Measurements from ENCODE around the gene DTNA.

Gene DTNA

DNA sequence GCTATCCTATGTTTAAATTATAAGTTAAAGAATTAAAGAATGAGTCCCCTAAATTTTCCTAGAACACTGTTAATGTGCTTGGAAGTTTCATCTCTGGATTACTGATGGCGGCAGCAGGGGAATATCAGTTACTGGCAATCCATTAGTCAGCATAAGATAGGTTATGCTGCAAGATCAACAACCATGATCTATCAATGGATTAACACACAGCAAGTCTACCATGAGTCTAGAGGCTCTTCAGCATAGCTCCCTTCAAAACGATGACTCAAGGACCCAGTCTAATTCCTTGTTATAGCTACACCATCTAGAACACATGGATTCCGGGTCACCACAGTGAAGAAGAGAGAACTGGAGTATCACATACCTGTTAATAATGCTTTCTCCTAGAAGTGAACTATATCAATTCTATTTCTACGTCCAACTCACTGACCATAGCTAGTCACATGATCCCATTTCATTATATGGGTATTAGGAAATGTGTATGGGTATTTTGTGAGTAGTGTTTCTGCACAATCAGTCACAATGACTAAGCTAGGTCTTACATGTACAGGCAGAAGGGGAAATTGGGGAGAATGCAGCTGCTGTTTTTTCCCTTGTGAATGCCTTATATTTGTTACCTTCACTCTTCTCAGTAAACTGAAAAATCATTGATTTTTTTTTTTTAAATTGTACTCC, 222.8 kb downstream of the DTNA start:
- Histone ChIP-seq H3K27me3 (replicated peaks; ENCODE audit: insufficient read depth, low read length) (no peaks in the 10 kb centered on the region), H3K4me2 (ENCODE audit: low read depth, low read length) (no peak overlapping the region), H3K36me3 (replicated peaks; ENCODE audit: insufficient read depth, low read length) (no peaks in the 10 kb centered on the region), H3K79me2 (ENCODE audit: low read length) (no peaks in the 10 kb centered on the region), H2AFZ (ENCODE audit: low read length) (no peak overlapping the region), H3F3A (ENCODE audit: insufficient read depth, low read length) (no peaks in the 10 kb centered on the region), H3K9me2 (replicated peaks; ENCODE audit: insufficient read depth, low read length) (no peaks in the 10 kb centered on the region), H3K4me3 (ENCODE audit: low read length) (no peak overlapping the region), H3K9ac (ENCODE audit: low read length) (no peak overlapping the region), H3K4me1 (ENCODE audit: low read length) (no peaks in the 10 kb centered on the region), H3K9me3 (replicated peaks; ENCODE audit: insufficient read depth, low read length) (no peaks in the 10 kb centered on the region), H4K20me1 (ENCODE audit: insufficient read depth, low read length) (no peaks in the 10 kb centered on the region), H3K27ac (ENCODE audit: low read length) (no peak overlapping the region)
- DNase-seq: no peak
- TF ChIP-seq, protein P1, sequence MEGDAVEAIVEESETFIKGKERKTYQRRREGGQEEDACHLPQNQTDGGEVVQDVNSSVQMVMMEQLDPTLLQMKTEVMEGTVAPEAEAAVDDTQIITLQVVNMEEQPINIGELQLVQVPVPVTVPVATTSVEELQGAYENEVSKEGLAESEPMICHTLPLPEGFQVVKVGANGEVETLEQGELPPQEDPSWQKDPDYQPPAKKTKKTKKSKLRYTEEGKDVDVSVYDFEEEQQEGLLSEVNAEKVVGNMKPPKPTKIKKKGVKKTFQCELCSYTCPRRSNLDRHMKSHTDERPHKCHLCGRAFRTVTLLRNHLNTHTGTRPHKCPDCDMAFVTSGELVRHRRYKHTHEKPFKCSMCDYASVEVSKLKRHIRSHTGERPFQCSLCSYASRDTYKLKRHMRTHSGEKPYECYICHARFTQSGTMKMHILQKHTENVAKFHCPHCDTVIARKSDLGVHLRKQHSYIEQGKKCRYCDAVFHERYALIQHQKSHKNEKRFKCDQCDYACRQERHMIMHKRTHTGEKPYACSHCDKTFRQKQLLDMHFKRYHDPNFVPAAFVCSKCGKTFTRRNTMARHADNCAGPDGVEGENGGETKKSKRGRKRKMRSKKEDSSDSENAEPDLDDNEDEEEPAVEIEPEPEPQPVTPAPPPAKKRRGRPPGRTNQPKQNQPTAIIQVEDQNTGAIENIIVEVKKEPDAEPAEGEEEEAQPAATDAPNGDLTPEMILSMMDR (IDR thresholded peaks at IDR 0.05; ENCODE audit: low read length): no peak
- no peak for TF ChIP-seq EZH2 (optimal IDR thresholded peaks at IDR 0.05; ENCODE audit: low read depth, low read length)
- TF ChIP-seq EZH2phosphoT487 (IDR thresholded peaks at IDR 0.05; ENCODE audit: low read length): no peak

DNA sequence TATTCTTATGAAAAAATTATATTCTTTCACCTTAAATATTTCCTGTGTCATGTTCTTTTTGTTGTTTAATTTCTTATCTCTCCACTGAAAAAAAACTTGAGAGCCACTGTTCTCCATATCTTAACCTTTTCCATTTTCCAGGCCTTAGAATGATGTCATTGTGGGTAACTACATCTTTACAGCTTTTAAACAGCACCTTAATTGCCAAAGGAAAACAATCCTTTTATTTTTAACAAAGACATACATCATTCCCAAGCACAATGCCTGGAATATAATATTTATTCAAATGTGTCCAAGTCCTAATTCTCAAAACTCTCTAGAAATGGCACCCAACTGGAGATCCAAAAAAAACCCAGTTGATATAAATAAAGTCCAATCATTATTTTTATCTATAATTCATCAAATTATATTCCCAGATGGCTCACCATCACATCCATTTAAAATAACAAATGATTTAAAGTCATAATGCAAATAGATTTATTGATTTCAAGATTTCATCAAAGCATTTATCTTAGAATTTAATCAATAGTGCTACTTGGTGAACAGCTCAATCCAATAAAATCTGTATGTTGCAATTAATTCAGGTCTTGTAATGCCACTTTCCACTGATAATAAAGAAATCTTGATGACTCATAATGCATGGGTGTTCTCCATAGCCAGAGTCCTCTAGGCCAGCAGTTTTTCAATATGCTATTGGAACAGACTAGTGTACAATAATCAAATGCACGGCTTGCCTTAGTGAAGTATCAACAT, 224.0 kb downstream of the DTNA start:
- DNase-seq: no peak
- Histone ChIP-seq H3K4me3 (ENCODE audit: low read length) (no peak overlapping the region), H3K9me2 (replicated peaks; ENCODE audit: insufficient read depth, low read length) (no peaks in the 10 kb centered on the region), H3K27ac (ENCODE audit: low read length) (no peak overlapping the region), H3K4me2 (ENCODE audit: low read depth, low read length) (no peak overlapping the region), H3K9me3 (replicated peaks; ENCODE audit: insufficient read depth, low read length) (no peaks in the 10 kb centered on the region), H3K9ac (ENCODE audit: low read length) (no peak overlapping the region), H3K79me2 (ENCODE audit: low read length) (no peaks in the 10 kb centered on the region), H3F3A (ENCODE audit: insufficient read depth, low read length) (no peaks in the 10 kb centered on the region), H3K4me1 (ENCODE audit: low read length) (no peaks in the 10 kb centered on the region), H2AFZ (ENCODE audit: low read length) (no peak overlapping the region), H3K36me3 (replicated peaks; ENCODE audit: insufficient read depth, low read length) (no peaks in the 10 kb centered on the region), H3K27me3 (replicated peaks; ENCODE audit: insufficient read depth, low read length) (no peaks in the 10 kb centered on the region), H4K20me1 (ENCODE audit: insufficient read depth, low read length) (no peaks in the 10 kb centered on the region)
- no peak for TF ChIP-seq EZH2phosphoT487 (IDR thresholded peaks at IDR 0.05; ENCODE audit: low read length)
- TF ChIP-seq EZH2 (optimal IDR thresholded peaks at IDR 0.05; ENCODE audit: low read depth, low read length): no peak
- TF ChIP-seq, protein P1 (IDR thresholded peaks at IDR 0.05; ENCODE audit: low read length): no peak

DNA sequence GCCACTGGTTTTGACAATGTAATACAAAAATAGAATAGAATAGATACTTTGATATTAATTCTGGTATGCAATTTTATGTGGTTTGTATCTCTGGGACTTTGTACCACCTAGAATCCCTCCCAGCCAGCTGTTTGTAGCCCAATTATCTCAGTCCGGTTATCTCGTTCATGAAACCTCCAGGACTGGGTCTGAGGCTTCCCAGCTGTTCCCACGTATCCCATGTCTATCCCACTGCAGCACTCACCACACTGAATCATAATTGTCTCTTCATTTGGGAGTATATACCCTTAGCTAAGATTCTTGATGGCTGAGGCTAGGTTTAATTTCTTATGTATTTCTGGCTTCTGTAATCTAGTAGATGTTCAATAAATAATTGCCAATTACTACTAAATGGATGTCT, 226.7 kb downstream of the DTNA start:
- no peaks in the 10 kb centered on the region for H3K4me1 ChIP-seq (ENCODE audit: low read length)
- H3K79me2 ChIP-seq (ENCODE audit: low read length): no peaks in the 10 kb centered on the region
- H2AFZ ChIP-seq (ENCODE audit: low read length): no peak overlapping the region
- no peaks in the 10 kb centered on the region for H3F3A ChIP-seq (ENCODE audit: insufficient read depth, low read length)
- H4K20me1 ChIP-seq (ENCODE audit: insufficient read depth, low read length): no peaks in the 10 kb centered on the region
- no peak overlapping the region for H3K9ac ChIP-seq (ENCODE audit: low read length)
- no peaks in the 10 kb centered on the region for H3K36me3 ChIP-seq (replicated peaks; ENCODE audit: insufficient read depth, low read length)
- no peaks in the 10 kb centered on the region for H3K27me3 ChIP-seq (replicated peaks; ENCODE audit: insufficient read depth, low read length)
- H3K9me2 ChIP-seq (replicated peaks; ENCODE audit: insufficient read depth, low read length): no peaks in the 10 kb centered on the region
- H3K9me3 ChIP-seq (replicated peaks; ENCODE audit: insufficient read depth, low read length): no peaks in the 10 kb centered on the region
- DNase-seq: no peak
- TF ChIP-seq EZH2 (optimal IDR thresholded peaks at IDR 0.05; ENCODE audit: low read depth, low read length): no peak
- TF ChIP-seq, protein P1 (IDR thresholded peaks at IDR 0.05; ENCODE audit: low read length): no peak
- no peak for TF ChIP-seq EZH2phosphoT487 (IDR thresholded peaks at IDR 0.05; ENCODE audit: low read length)
- H3K27ac ChIP-seq (ENCODE audit: low read length): no peak overlapping the region
- H3K4me2 ChIP-seq (ENCODE audit: low read depth, low read length): no peak overlapping the region
- no peak overlapping the region for H3K4me3 ChIP-seq (ENCODE audit: low read length)

All from MM.1S (cell line).